ENCODE data around the gene CP. TPM values are rescaled to one million over a fixed set of nuclear protein-coding genes. Genes with fewer than 3 reads are reported as not detected.

CP gene
- total and polyA plus RNA-seq, 9 of the 15 experiments (the other 6 are each of a cell fraction or from before 2014, with no cell fraction given): 0.30 to 0.75 TPM; not detected in 7

DNA sequence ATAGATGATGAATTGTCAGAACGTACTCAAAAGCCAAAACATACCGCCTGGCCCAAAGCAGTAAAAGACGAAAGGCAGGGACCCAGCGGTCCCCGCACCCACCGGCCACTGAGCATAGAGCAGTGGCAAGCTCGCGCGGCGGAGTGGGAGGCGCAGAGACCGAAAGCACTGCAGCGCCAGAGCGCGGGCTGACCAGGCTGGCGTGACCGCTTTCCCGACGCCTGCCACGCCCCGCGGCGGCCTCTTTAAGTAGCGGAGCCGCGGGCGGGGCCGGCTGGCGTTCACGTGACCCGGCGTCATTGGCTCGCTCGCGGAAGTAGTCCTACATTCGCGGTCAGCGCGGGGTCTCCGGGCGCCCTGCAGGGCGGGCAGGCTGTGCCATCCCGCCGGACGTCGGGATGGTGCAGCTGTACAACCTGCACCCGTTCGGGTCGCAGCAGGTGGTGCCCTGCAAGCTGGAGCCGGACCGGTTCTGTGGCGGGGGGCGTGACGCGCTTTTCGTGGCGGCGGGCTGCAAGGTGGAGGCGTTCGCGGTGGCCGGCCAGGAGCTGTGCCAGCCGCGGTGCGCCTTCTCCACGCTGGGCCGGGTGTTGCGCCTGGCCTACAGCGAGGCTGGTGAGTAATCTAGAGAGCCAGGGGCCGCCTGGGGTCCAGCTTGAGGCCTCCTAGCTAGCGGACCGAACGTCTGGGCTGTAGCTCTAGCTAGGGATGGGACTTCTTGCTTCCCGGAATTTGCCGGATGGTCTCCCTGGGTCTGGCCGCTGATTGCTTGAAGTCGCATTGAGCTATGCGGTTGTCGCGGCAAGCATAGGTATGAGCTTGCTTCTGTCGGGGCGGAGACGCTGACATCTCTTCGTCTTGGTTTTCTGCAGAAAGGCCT lies 92.1 kb downstream of the CP start, which contains the start of gene HPS3 (continued):
- TF ChIP-seq KLF6 (CRISPR knock-in tag; IDR thresholded peaks at IDR 0.05; ENCODE audit: borderline replicate concordance) (0 out of 2 replicates have a peak, but pooled peaks have one; percentile 37), ZC3H8 (IDR thresholded peaks at IDR 0.05) (no peak), SIN3B (IDR thresholded peaks at IDR 0.05; ENCODE audit: low read depth) (peak; percentile 80), SRSF3 (IDR thresholded peaks at IDR 0.05; ENCODE audit: insufficient read depth, low read length) (no peak), KLF16 (IDR thresholded peaks at IDR 0.05) (no peak; the same call in 1 of the 2 replicates), RBM14 (IDR thresholded peaks at IDR 0.05; ENCODE audit: borderline replicate concordance, insufficient read depth, low read depth, low read length) (no peak), NFATC3 (IDR thresholded peaks at IDR 0.05) (no peak), FIP1L1 (IDR thresholded peaks at IDR 0.05; ENCODE audit: low read depth, low read length, poor library complexity, severe bottlenecking) (no peak), PHTF2 (CRISPR knock-in tag; IDR thresholded peaks at IDR 0.05) (no peak), ZNF12 (CRISPR knock-in tag; IDR thresholded peaks at IDR 0.05) (peak; percentile 62; the same call in 1 of the 2 replicates), ILF3 (IDR thresholded peaks at IDR 0.05; ENCODE audit: borderline replicate concordance) (no peak; the same call in 1 of the 2 replicates), ILK (tag; IDR thresholded peaks at IDR 0.05; ENCODE audit: borderline replicate concordance, low read depth) (no peak)
- TF ChIP-seq, protein P1, sequence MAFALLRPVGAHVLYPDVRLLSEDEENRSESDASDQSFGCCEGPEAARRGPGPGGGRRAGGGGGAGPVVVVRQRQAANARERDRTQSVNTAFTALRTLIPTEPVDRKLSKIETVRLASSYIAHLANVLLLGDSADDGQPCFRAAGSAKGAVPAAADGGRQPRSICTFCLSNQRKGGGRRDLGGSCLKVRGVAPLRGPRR (CRISPR knock-in tag; IDR thresholded peaks at IDR 0.05): no peak
- TF ChIP-seq, protein P2, sequence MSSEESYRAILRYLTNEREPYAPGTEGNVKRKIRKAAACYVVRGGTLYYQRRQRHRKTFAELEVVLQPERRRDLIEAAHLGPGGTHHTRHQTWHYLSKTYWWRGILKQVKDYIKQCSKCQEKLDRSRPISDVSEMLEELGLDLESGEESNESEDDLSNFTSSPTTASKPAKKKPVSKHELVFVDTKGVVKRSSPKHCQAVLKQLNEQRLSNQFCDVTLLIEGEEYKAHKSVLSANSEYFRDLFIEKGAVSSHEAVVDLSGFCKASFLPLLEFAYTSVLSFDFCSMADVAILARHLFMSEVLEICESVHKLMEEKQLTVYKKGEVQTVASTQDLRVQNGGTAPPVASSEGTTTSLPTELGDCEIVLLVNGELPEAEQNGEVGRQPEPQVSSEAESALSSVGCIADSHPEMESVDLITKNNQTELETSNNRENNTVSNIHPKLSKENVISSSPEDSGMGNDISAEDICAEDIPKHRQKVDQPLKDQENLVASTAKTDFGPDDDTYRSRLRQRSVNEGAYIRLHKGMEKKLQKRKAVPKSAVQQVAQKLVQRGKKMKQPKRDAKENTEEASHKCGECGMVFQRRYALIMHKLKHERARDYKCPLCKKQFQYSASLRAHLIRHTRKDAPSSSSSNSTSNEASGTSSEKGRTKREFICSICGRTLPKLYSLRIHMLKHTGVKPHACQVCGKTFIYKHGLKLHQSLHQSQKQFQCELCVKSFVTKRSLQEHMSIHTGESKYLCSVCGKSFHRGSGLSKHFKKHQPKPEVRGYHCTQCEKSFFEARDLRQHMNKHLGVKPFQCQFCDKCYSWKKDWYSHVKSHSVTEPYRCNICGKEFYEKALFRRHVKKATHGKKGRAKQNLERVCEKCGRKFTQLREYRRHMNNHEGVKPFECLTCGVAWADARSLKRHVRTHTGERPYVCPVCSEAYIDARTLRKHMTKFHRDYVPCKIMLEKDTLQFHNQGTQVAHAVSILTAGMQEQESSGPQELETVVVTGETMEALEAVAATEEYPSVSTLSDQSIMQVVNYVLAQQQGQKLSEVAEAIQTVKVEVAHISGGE (CRISPR knock-in tag; IDR thresholded peaks at IDR 0.05): peak; percentile 11 to 56 (median 48); a peak in 2 of 6 replicates
- TF ChIP-seq, protein P3, sequence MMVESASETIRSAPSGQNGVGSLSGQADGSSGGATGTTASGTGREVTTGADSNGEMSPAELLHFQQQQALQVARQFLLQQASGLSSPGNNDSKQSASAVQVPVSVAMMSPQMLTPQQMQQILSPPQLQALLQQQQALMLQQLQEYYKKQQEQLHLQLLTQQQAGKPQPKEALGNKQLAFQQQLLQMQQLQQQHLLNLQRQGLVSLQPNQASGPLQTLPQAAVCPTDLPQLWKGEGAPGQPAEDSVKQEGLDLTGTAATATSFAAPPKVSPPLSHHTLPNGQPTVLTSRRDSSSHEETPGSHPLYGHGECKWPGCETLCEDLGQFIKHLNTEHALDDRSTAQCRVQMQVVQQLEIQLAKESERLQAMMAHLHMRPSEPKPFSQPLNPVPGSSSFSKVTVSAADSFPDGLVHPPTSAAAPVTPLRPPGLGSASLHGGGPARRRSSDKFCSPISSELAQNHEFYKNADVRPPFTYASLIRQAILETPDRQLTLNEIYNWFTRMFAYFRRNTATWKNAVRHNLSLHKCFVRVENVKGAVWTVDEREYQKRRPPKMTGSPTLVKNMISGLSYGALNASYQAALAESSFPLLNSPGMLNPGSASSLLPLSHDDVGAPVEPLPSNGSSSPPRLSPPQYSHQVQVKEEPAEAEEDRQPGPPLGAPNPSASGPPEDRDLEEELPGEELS (CRISPR knock-in tag; IDR thresholded peaks at IDR 0.05; ENCODE audit: borderline replicate concordance): no peak
- TF ChIP-seq, protein P4, sequence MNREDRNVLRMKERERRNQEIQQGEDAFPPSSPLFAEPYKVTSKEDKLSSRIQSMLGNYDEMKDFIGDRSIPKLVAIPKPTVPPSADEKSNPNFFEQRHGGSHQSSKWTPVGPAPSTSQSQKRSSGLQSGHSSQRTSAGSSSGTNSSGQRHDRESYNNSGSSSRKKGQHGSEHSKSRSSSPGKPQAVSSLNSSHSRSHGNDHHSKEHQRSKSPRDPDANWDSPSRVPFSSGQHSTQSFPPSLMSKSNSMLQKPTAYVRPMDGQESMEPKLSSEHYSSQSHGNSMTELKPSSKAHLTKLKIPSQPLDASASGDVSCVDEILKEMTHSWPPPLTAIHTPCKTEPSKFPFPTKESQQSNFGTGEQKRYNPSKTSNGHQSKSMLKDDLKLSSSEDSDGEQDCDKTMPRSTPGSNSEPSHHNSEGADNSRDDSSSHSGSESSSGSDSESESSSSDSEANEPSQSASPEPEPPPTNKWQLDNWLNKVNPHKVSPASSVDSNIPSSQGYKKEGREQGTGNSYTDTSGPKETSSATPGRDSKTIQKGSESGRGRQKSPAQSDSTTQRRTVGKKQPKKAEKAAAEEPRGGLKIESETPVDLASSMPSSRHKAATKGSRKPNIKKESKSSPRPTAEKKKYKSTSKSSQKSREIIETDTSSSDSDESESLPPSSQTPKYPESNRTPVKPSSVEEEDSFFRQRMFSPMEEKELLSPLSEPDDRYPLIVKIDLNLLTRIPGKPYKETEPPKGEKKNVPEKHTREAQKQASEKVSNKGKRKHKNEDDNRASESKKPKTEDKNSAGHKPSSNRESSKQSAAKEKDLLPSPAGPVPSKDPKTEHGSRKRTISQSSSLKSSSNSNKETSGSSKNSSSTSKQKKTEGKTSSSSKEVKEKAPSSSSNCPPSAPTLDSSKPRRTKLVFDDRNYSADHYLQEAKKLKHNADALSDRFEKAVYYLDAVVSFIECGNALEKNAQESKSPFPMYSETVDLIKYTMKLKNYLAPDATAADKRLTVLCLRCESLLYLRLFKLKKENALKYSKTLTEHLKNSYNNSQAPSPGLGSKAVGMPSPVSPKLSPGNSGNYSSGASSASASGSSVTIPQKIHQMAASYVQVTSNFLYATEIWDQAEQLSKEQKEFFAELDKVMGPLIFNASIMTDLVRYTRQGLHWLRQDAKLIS (CRISPR knock-in tag; IDR thresholded peaks at IDR 0.05): no peak
